HG03460 (cell line): ENCODE measurements around the gene VENTX.
"Not testable (repeated sequence)": the region's sequence is repeated elsewhere in the genome, so short reads cannot be mapped to it uniquely, and the experiment has no call there.

ENCODE experiments used
- ATAC-seq: cut with Tn5 transposase; IDR thresholded peaks from one replicate; pipeline ENCODE4 v1.9.1; 2021; ENCODE audit not compliant: unreplicated experiment

Gene VENTX

GRCh38 chr10:133253361-133253955, 15.8 kb downstream of the VENTX start:
- ATAC-seq = no peak

- ATAC-seq = no peak
These were observed 16.9 kb downstream of the VENTX start for GRCh38 chr10:133254421-133255120.

- ATAC-seq = no peak
These were observed 17.7 kb downstream of the VENTX start for GRCh38 chr10:133255323-133255722.

- ATAC-seq = no peak
These were observed 19.9 kb downstream of the VENTX start for GRCh38 chr10:133257489-133258065.

GRCh38 chr10:133258066-133258817, 20.6 kb downstream of the VENTX start:
- no peak for ATAC-seq

- ATAC-seq = no peak
These were observed 21.4 kb downstream of the VENTX start for GRCh38 chr10:133258818-133259601.

- ATAC-seq = no peak
These were observed 21.9 kb downstream of the VENTX start for GRCh38 chr10:133259602-133259989.

- ATAC-seq = peak; percentile 44
These were observed 23.5 kb downstream of the VENTX start for GRCh38 chr10:133260895-133261725.

GRCh38 chr10:133261726-133262325, 24.2 kb downstream of the VENTX start:
- peak; percentile 47 for ATAC-seq

- ATAC-seq = no peak
These were observed 25.0 kb downstream of the VENTX start for GRCh38 chr10:133262696-133263095.

- no peak for ATAC-seq
These were observed 26.0 kb downstream of the VENTX start for GRCh38 chr10:133263674-133264073.

- ATAC-seq = no peak
These were observed 26.8 kb downstream of the VENTX start for GRCh38 chr10:133264461-133264860.

GRCh38 chr10:133265052-133265451, 27.4 kb downstream of the VENTX start:
- not testable (repeated sequence) for ATAC-seq

- ATAC-seq = no peak
These were observed 28.6 kb downstream of the VENTX start for GRCh38 chr10:133266056-133266795.

GRCh38 chr10:133267293-133267692, 29.6 kb downstream of the VENTX start:
- no peak for ATAC-seq

- no peak for ATAC-seq
These were observed 30.2 kb downstream of the VENTX start for GRCh38 chr10:133267829-133268228.

- no peak for ATAC-seq
These were observed 30.9 kb downstream of the VENTX start for GRCh38 chr10:133268532-133268931.

GRCh38 chr10:133269367-133269766, 31.7 kb downstream of the VENTX start:
- no peak for ATAC-seq

- ATAC-seq = no peak
These were observed 32.5 kb downstream of the VENTX start for GRCh38 chr10:133270204-133270603.
